Fibroblast of peridontal ligament (primary cell): ENCODE measurements around the gene TENM4.

Source experiments
- DNase-seq: peaks from one replicate; pipeline ENCODE4 v3.0.0-alpha.2; 2010; ENCODE audit errors: extremely low read depth

TENM4 gene

DNA sequence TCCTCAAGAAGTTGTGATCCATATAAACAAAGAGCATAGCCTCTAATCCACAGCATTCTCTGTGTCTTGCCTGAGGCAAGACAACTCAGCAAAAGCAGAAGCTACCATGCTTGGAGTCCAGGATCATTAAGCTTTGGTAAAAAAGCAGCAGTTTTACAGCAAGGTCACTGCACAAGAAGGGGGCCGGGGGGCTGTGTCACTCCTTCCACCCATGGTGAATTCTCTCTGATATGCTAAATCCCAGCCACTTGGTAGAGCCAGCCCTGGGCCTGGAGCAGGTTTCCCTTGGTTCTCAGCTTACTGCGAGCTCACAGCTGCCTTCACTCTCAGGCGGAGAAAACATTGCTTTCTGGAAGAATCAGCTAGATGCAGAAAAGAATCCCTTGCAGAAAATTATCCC lies 144.7 kb downstream of the TENM4 start:
- no peak for DNase-seq

GRCh38 chr11:79294845-79295731 lies 145.7 kb downstream of the TENM4 start:
- no peak for DNase-seq

DNA sequence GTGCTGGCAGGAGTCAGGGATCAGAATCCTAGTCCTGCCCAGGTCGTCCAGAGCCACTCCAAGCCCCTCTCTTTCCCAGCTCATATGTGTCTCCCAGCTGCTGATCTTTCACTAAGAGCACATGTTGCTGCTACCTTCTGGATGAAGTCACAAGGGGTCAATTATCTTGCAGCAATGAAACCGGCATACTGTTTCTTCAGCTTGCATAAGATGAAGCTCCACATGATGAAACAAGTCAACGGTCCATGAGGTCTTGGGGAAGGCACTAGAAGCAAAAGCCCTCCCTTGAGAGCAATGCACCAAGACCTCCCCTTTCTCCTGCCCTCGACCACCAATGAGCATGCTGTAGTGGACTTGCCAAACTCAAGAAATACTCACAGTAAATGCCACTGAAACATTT lies 148.9 kb downstream of the TENM4 start:
- no peak for DNase-seq

DNA sequence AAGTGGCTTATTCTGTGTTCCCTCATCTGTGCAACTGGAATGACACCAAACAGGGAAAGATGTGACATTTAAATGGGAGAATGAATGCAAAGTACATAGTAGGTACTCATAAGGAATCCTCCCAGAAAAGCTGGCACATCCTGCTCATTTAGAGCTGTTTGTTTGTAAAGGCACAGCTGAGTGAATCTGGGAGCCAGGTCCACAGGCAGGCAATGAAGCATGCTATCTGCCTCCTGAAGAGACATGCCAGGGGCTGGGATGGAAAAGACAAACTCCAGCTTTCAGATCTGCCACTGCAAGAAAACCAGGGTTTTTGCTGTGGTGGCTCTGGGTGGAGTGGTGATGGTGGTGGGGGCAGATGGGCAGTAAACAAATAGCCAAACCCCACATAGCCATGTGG lies 150.1 kb downstream of the TENM4 start:
- no peak for DNase-seq

DNA sequence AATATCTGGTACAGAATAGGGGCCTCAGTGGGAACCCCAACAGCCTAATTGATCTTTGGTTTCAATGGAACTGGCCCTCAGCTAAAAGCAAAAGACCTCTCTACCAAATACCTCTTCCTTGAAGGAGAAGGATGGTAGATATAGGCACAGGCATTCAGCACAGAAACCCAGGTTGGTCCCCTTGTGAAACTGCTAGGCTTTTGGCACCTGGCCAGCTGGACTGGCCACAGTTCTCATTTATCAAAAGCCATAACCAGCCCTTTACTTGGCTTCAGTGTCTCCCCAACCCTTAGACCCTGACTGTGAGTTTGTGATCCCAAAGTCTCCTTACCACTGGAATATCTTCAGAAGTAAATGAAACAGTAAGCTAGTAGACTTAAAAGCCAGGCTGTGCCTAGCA lies 152.9 kb downstream of the TENM4 start:
- DNase-seq: no peak

- peak; percentile 67 for DNase-seq
These were observed 155.1 kb downstream of the TENM4 start for GRCh38 chr11:79285756-79286155.

DNA sequence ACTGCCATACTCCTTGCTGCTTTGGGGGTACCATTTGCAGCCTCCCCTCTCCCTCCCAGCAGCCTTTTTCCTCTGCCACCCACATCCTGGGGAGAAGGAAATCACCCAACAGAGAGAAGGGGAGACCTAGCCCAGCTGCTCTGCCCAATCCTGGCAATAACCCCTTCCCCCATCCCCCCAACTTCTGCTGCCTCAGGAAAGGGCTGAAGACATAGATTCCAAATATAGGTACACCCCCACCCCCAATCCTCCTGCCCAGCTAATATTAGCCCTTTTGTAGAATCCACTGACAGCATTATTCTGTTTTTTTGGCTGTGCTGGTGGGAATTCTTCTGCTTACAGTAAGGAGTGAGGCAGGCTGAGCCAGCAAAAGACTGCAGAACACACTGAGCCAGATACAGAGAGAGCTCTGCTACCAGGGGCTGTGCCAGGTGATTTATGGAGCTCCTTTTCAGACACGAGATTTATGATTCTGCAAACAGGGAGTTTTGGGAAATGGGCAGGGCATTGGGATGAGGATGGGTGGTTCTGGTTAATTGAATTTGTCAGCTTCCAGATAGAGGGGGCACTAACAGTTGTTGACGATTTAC lies 164.0 kb downstream of the TENM4 start:
- no peak for DNase-seq

- DNase-seq: peak; percentile 77
These were observed 166.0 kb downstream of the TENM4 start for GRCh38 chr11:79274636-79275331.

GRCh38 chr11:79273781-79274180 lies 167.0 kb downstream of the TENM4 start:
- no peak for DNase-seq

- DNase-seq: no peak
These were observed 171.1 kb downstream of the TENM4 start for GRCh38 chr11:79269611-79270307.

DNA sequence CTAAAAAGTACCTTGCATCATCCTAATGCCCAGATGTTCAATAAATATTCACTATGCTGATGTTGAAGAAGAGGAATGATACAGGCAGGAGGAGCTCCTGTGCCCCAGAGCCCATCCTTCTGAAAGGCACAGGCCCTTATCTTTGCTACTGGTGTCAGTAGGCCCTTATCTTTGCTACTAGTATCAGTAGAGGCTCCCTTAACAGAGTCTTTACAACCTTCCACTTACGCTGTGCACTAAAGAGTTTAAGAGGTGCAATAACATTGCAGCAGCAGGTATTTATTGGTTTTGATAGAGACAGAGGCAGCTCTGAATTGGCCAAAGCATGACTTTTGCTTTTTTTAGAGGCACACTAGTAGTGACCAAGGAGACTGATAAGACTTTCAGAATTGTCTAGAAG lies 174.4 kb downstream of the TENM4 start:
- DNase-seq: no peak

- DNase-seq: no peak
These were observed 175.0 kb downstream of the TENM4 start for GRCh38 chr11:79265756-79266322.

DNA sequence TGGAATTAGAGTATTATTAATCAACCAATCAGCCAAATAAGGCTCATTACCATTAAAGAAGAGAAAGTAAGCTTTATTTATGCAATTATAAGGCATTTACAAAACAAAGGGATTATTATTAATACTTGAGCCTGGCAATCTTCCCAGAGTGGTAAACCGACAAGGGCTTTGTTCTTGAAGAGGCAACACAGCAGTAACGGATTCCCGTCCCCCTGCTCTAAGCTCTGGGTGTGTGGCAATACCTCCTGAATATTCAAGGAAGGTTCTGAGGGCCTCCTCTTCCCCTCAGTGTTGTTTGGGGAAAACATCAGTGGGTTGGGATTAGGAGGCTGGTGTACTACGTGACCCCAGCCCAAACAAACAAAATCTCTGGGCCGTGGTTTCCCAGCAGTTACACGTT lies 176.5 kb downstream of the TENM4 start:
- DNase-seq: no peak

GRCh38 chr11:79263001-79263400 lies 177.8 kb downstream of the TENM4 start:
- no peak for DNase-seq

DNA sequence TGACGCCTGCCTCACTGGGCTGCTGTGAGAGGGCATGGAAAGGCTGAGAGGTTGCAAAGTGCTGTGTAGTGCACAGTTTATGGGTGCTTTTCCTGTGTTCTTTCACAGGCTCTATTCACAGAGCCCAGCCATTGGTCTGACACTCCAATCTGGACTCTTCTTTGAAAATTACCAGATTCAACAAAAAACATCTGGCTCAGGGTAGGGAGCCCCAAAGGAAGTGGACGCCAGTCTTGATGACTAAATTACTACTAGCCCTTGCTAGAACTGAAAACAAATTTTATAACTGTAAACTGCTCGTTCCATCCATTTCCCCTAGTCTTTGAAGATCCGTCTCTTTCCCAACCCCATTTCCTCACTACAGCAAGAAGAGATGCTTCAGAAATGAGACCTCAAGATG lies 178.6 kb downstream of the TENM4 start:
- peak; percentile 56 for DNase-seq

DNA sequence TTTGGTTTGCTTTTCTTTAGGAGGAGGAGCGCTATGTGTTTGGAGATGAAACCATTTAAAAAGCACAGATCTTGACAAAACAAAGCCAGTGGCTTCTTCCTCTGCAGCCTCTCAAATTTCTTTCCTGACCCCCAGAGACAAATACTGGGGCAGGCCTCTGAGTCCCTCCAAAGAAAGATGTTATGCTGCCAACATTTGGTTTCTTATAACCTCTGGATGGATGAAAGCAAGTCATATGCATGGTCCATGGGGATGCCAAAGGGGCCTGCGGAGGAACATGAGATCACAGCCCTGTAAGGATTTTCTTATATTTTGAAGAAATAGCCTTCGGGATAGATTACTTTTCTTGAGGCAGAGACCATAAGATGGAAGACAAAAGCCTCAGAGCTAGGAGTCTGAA lies 179.1 kb downstream of the TENM4 start:
- DNase-seq: no peak

DNA sequence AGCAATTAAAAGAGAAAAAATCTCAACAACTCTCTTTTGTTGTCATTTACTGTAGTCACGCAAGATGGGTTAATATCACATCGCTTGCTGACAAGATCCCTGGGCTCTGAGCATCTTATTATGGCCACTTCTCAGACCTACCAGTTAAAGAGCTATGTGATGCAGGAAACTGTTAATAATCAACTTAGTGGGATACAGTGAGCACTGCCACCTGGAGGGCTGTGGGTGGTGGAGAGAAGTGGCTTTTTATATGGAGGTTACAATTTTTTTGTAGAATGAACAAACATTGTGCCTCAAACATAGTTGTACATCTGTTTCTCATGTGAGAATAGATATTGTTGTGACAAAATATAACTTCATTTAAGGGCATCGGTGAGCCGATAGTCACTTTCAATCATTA lies 181.0 kb downstream of the TENM4 start:
- no peak for DNase-seq

DNA sequence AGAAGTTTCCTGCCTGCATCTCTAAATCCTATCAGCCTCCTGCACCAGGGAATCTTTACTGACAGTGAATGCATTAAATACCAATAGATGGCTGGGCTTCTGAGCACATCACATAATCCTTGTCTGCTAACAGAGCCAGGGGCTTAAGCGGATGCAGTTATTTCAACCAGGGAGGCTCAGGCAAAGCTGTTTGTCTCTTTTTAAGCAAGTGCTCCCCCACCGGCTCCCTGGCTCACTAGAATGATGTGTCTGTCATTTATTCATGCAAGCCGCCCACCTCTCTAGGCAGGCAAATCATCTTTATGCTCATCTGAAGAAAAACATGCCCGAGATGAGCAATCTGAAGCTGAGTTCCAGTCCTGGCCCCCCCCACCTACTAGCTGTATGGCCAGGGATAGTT lies 182.3 kb downstream of the TENM4 start:
- no peak for DNase-seq

GRCh38 chr11:79255965-79256364 lies 184.9 kb downstream of the TENM4 start:
- DNase-seq: no peak

GRCh38 chr11:79253280-79253679 lies 187.6 kb downstream of the TENM4 start:
- no peak for DNase-seq

- DNase-seq: peak; percentile 26
These were observed 191.4 kb downstream of the TENM4 start for GRCh38 chr11:79249295-79249993.
